Right hindlimb (tissue), 1 donor: Measurements from ENCODE around the gene GULP1.
"Not testable (repeated sequence)": the region's sequence is repeated elsewhere in the genome, so short reads cannot be mapped to it uniquely, and the experiment has no call there.

Source experiments
- DNase-seq: peaks from one replicate; pipeline ENCODE4 v3.0.0-alpha.2; 2018

The GULP1 gene

GRCh38 chr2:188291617-188292347 lies at the start of gene GULP1:
TSS of gene GULP1 (plus strand) at chr2:188291874. CDS start at chr2:188477703, 185,829 bp downstream.
- peak; percentile 91 for DNase-seq

- DNase-seq = no peak
These were observed 48.3 kb upstream of the GULP1 start for GRCh38 chr2:188243381-188243780.

- DNase-seq = no peak
These were observed 47.3 kb upstream of the GULP1 start for GRCh38 chr2:188244383-188244782.

- no peak for DNase-seq
These were observed 46.4 kb upstream of the GULP1 start for GRCh38 chr2:188245230-188245629.

GRCh38 chr2:188248513-188248912 lies 43.2 kb upstream of the GULP1 start:
- no peak for DNase-seq

- no peak for DNase-seq
These were observed 40.6 kb upstream of the GULP1 start for GRCh38 chr2:188251034-188251433.

- no peak for DNase-seq
These were observed 35.3 kb upstream of the GULP1 start for GRCh38 chr2:188256420-188256819.

GRCh38 chr2:188265315-188265714 lies 26.4 kb upstream of the GULP1 start:
- DNase-seq = no peak

- no peak for DNase-seq
These were observed 23.9 kb upstream of the GULP1 start for GRCh38 chr2:188267776-188268175.

GRCh38 chr2:188269004-188269403 lies 22.7 kb upstream of the GULP1 start:
- no peak for DNase-seq

- no peak for DNase-seq
These were observed 19.6 kb upstream of the GULP1 start for GRCh38 chr2:188272121-188272520.

GRCh38 chr2:188274274-188274673 lies 17.4 kb upstream of the GULP1 start:
- no peak for DNase-seq

GRCh38 chr2:188276255-188276654 lies 15.4 kb upstream of the GULP1 start:
- no peak for DNase-seq

GRCh38 chr2:188277786-188278185 lies 13.9 kb upstream of the GULP1 start:
- DNase-seq = no peak

GRCh38 chr2:188278388-188279092 lies 13.1 kb upstream of the GULP1 start:
- DNase-seq = no peak

GRCh38 chr2:188279093-188279445 lies 12.6 kb upstream of the GULP1 start:
- DNase-seq = no peak

- no peak for DNase-seq
These were observed 10.9 kb upstream of the GULP1 start for GRCh38 chr2:188280811-188281222.

- DNase-seq = no peak
These were observed 8.8 kb upstream of the GULP1 start for GRCh38 chr2:188282907-188283306.

GRCh38 chr2:188284251-188284650 lies 7.4 kb upstream of the GULP1 start:
- not testable (repeated sequence) for DNase-seq

- DNase-seq = no peak
These were observed 6.6 kb upstream of the GULP1 start for GRCh38 chr2:188285049-188285448.

- no peak for DNase-seq
These were observed 5.9 kb upstream of the GULP1 start for GRCh38 chr2:188285774-188286173.

GRCh38 chr2:188291142-188291616 lies 495 bp upstream of the GULP1 start:
- no peak for DNase-seq

GRCh38 chr2:188292348-188293239 lies 920 bp downstream of the GULP1 start:
- DNase-seq = peak; percentile 87
